ENCODE measurements around the gene RYR1.
"Not testable (repeated sequence)": the region's sequence is repeated elsewhere in the genome, so short reads cannot be mapped to it uniquely, and the experiment has no call there.

Gene RYR1

DNA sequence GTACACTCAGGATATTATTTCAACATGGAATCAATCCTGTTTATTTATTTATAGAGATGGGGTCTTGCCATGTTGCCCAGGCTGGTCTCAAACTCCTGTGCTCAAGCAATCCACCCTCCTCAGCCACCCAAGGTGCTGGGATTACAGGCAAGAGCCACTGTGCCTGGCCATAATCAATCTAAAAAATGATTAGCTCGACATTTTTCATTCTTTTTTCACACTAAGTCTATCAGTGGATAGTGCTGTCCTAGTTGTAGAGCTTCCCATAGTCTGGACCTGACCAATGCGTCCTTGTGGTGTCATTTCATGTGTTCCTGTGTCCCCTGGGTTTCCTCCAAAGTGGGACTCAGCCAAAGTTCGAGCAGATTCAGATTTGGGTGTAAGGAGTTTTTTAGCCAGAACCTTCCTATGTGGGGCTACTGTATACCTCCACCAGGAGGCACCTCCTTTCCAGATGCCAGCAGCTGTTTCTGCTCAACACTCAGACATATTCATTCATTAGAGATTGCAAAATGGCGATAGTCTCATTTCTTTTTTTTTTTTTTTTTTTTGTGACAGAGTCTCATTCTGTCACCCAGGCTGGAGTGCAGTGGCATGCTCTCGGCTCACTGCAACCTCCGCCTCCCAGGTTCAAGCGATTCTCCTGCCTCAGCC, 123.2 kb downstream of the RYR1 start:
- Histone ChIP-seq H3K27ac (ENCODE audit: low read depth, low read length) (no peak overlapping the region), H3K4me1 (ENCODE audit: control insufficient read depth, insufficient read depth, low read length) (no peaks in the 10 kb centered on the region)

GRCh38 chr19:38557205-38557799, 123.8 kb downstream of the RYR1 start:
- Histone ChIP-seq H3K4me3 (ENCODE audit: low read depth, low read length) (no peak overlapping the region), H3K36me3 (ENCODE audit: control insufficient read depth, insufficient read depth, low read length) (peaks cover 13% of the 10 kb centered on the region), H3K9me3 (ENCODE audit: control insufficient read depth, insufficient read depth, low read length) (no peaks in the 10 kb centered on the region), H3K4me1 (ENCODE audit: control insufficient read depth, insufficient read depth, low read length) (no peaks in the 10 kb centered on the region), H3K27me3 (ENCODE audit: control insufficient read depth, insufficient read depth, low read length) (no peaks in the 10 kb centered on the region), H3K9ac (ENCODE audit: low read depth, low read length) (no peak overlapping the region), H3K27ac (ENCODE audit: low read depth, low read length) (no peak overlapping the region)

More for the DNA sequence above, 123.2 kb downstream of the RYR1 start:
- Histone ChIP-seq H3K9ac (ENCODE audit: low read depth, low read length) (no peak overlapping the region), H3K36me3 (ENCODE audit: control insufficient read depth, insufficient read depth, low read length) (peaks cover 7% of the 10 kb centered on the region), H3K4me3 (ENCODE audit: low read depth, low read length) (no peak overlapping the region), H3K9me3 (ENCODE audit: control insufficient read depth, insufficient read depth, low read length) (no peaks in the 10 kb centered on the region), H3K27me3 (ENCODE audit: control insufficient read depth, insufficient read depth, low read length) (no peaks in the 10 kb centered on the region)

GRCh38 chr19:38558933-38559332, 125.4 kb downstream of the RYR1 start:
- not testable (repeated sequence) for H3K9ac ChIP-seq (ENCODE audit: low read depth, low read length)

GRCh38 chr19:38559428-38560401, 126.2 kb downstream of the RYR1 start:
- Histone ChIP-seq H3K27ac (ENCODE audit: low read depth, low read length) (no peak overlapping the region), H3K4me3 (ENCODE audit: low read depth, low read length) (no peak overlapping the region), H3K4me1 (ENCODE audit: control insufficient read depth, insufficient read depth, low read length) (no peaks in the 10 kb centered on the region), H3K9me3 (ENCODE audit: control insufficient read depth, insufficient read depth, low read length) (no peaks in the 10 kb centered on the region), H3K36me3 (ENCODE audit: control insufficient read depth, insufficient read depth, low read length) (peaks cover 10% of the 10 kb centered on the region), H3K9ac (ENCODE audit: low read depth, low read length) (no peak overlapping the region), H3K27me3 (ENCODE audit: control insufficient read depth, insufficient read depth, low read length) (peaks cover 6% of the 10 kb centered on the region)

More at GRCh38 chr19:38558933-38559332, 125.4 kb downstream of the RYR1 start:
- H3K4me3 ChIP-seq (ENCODE audit: low read depth, low read length); H3K27ac ChIP-seq (ENCODE audit: low read depth, low read length); H3K27me3 ChIP-seq (ENCODE audit: control insufficient read depth, insufficient read depth, low read length); H3K4me1 ChIP-seq (ENCODE audit: control insufficient read depth, insufficient read depth, low read length); H3K9me3 ChIP-seq (ENCODE audit: control insufficient read depth, insufficient read depth, low read length): not testable (repeated sequence)
- H3K36me3 ChIP-seq (ENCODE audit: control insufficient read depth, insufficient read depth, low read length): peaks cover 11% of the 10 kb centered on the region

DNA sequence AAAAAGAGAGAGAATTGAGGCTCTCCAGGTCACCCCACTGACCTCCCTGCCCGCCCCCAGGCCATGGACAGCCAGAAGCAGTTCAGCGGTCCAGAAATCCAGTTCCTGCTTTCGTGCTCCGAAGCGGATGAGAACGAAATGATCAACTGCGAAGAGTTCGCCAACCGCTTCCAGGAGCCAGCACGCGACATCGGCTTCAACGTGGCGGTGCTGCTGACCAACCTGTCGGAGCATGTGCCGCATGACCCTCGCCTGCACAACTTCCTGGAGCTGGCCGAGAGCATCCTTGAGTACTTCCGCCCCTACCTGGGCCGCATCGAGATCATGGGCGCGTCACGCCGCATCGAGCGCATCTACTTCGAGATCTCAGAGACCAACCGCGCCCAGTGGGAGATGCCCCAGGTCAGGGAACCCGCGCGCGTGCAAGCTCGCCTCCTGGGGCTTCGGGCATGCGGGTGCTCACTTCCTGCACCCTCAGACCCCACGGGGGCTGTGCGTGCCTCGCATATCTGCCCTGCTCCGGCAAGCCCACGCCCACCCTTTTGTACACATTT, 127.6 kb downstream of the RYR1 start:
- Histone ChIP-seq H3K4me3 (ENCODE audit: low read depth, low read length) (no peak overlapping the region), H3K9me3 (ENCODE audit: control insufficient read depth, insufficient read depth, low read length) (no peaks in the 10 kb centered on the region), H3K27me3 (ENCODE audit: control insufficient read depth, insufficient read depth, low read length) (peaks cover 17% of the 10 kb centered on the region), H3K9ac (ENCODE audit: low read depth, low read length) (no peak overlapping the region), H3K4me1 (ENCODE audit: control insufficient read depth, insufficient read depth, low read length) (no peaks in the 10 kb centered on the region), H3K27ac (ENCODE audit: low read depth, low read length) (no peak overlapping the region), H3K36me3 (ENCODE audit: control insufficient read depth, insufficient read depth, low read length) (peaks cover 10% of the 10 kb centered on the region; the same call in 1 of the 2 replicates)

GRCh38 chr19:38561658-38562057, 128.2 kb downstream of the RYR1 start:
- Histone ChIP-seq H3K4me1 (ENCODE audit: control insufficient read depth, insufficient read depth, low read length) (no peaks in the 10 kb centered on the region), H3K4me3 (ENCODE audit: low read depth, low read length) (no peak overlapping the region), H3K36me3 (ENCODE audit: control insufficient read depth, insufficient read depth, low read length) (peaks cover 10% of the 10 kb centered on the region; the same call in 1 of the 2 replicates), H3K9ac (ENCODE audit: low read depth, low read length) (no peak overlapping the region), H3K9me3 (ENCODE audit: control insufficient read depth, insufficient read depth, low read length) (no peaks in the 10 kb centered on the region), H3K27me3 (ENCODE audit: control insufficient read depth, insufficient read depth, low read length) (peaks cover 17% of the 10 kb centered on the region), H3K27ac (ENCODE audit: low read depth, low read length) (no peak overlapping the region)

GRCh38 chr19:38562096-38562495, 128.6 kb downstream of the RYR1 start:
- Histone ChIP-seq H3K4me3 (ENCODE audit: low read depth, low read length) (no peak overlapping the region), H3K4me1 (ENCODE audit: control insufficient read depth, insufficient read depth, low read length) (no peaks in the 10 kb centered on the region), H3K9me3 (ENCODE audit: control insufficient read depth, insufficient read depth, low read length) (no peaks in the 10 kb centered on the region), H3K27me3 (ENCODE audit: control insufficient read depth, insufficient read depth, low read length) (peaks cover 17% of the 10 kb centered on the region), H3K36me3 (ENCODE audit: control insufficient read depth, insufficient read depth, low read length) (peaks cover 10% of the 10 kb centered on the region; the same call in 1 of the 2 replicates), H3K27ac (ENCODE audit: low read depth, low read length) (no peak overlapping the region), H3K9ac (ENCODE audit: low read depth, low read length) (no peak overlapping the region)

GRCh38 chr19:38563475-38563874, 130.0 kb downstream of the RYR1 start:
- Histone ChIP-seq H3K4me3 (ENCODE audit: low read depth, low read length) (no peak overlapping the region), H3K9ac (ENCODE audit: low read depth, low read length) (no peak overlapping the region), H3K9me3 (ENCODE audit: control insufficient read depth, insufficient read depth, low read length) (no peaks in the 10 kb centered on the region), H3K4me1 (ENCODE audit: control insufficient read depth, insufficient read depth, low read length) (no peaks in the 10 kb centered on the region), H3K27ac (ENCODE audit: low read depth, low read length) (no peak overlapping the region), H3K36me3 (ENCODE audit: control insufficient read depth, insufficient read depth, low read length) (peaks cover 10% of the 10 kb centered on the region; the same call in 1 of the 2 replicates), H3K27me3 (ENCODE audit: control insufficient read depth, insufficient read depth, low read length) (peaks cover 17% of the 10 kb centered on the region)

DNA sequence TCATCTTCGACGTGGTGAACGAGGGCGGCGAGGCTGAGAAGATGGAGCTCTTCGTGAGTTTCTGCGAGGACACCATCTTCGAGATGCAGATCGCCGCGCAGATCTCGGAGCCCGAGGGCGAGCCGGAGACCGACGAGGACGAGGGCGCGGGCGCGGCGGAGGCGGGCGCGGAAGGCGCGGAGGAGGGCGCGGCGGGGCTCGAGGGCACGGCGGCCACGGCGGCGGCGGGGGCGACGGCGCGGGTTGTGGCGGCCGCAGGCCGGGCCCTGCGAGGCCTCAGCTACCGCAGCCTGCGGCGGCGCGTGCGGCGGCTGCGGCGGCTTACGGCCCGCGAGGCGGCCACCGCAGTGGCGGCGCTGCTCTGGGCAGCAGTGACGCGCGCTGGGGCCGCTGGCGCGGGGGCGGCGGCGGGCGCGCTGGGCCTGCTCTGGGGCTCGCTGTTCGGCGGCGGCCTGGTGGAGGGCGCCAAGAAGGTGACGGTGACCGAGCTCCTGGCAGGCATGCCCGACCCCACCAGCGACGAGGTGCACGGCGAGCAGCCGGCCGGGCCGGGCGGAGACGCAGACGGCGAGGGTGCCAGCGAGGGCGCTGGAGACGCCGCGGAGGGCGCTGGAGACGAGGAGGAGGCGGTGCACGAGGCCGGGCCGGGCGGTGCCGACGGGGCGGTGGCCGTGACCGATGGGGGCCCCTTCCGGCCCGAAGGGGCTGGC, 131.6 kb downstream of the RYR1 start:
- peak overlapping the region; percentile 34; the same call in 1 of the 2 replicates for H3K4me3 ChIP-seq (ENCODE audit: low read depth, low read length)

DNA sequence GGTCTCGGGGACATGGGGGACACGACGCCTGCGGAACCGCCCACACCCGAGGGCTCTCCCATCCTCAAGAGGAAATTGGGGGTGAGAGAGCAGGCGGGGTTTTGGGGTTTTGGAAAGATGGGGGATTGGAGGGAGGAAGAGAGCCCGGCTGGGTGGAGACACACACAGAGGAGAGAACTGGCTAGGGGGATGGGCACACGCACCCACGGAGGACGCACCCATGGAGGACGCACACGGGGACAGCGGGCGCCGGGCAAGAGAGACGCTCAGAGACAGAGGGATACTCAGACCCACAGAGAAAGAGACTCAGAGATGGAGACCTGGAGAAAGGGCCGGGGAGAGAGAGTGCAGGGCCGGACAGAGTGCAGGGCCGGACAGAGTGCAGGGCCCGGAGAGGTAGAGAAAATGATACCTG, 132.2 kb downstream of the RYR1 start:
- Histone ChIP-seq H3K27me3 (ENCODE audit: control insufficient read depth, insufficient read depth, low read length) (peaks cover 17% of the 10 kb centered on the region), H3K27ac (ENCODE audit: low read depth, low read length) (no peak overlapping the region), H3K4me1 (ENCODE audit: control insufficient read depth, insufficient read depth, low read length) (no peaks in the 10 kb centered on the region), H3K4me3 (ENCODE audit: low read depth, low read length) (peak overlapping the region; percentile 17; the same call in 1 of the 2 replicates), H3K9me3 (ENCODE audit: control insufficient read depth, insufficient read depth, low read length) (no peaks in the 10 kb centered on the region), H3K36me3 (ENCODE audit: control insufficient read depth, insufficient read depth, low read length) (peaks cover 10% of the 10 kb centered on the region; the same call in 1 of the 2 replicates), H3K9ac (ENCODE audit: low read depth, low read length) (no peak overlapping the region)

More for the DNA sequence above, 131.6 kb downstream of the RYR1 start:
- no peak overlapping the region for H3K27ac ChIP-seq (ENCODE audit: low read depth, low read length)
- no peaks in the 10 kb centered on the region for H3K4me1 ChIP-seq (ENCODE audit: control insufficient read depth, insufficient read depth, low read length)
- H3K27me3 ChIP-seq (ENCODE audit: control insufficient read depth, insufficient read depth, low read length): peaks cover 17% of the 10 kb centered on the region
- no peaks in the 10 kb centered on the region for H3K9me3 ChIP-seq (ENCODE audit: control insufficient read depth, insufficient read depth, low read length)
- no peak overlapping the region for H3K9ac ChIP-seq (ENCODE audit: low read depth, low read length)
- peaks cover 10% of the 10 kb centered on the region; the same call in 1 of the 2 replicates for H3K36me3 ChIP-seq (ENCODE audit: control insufficient read depth, insufficient read depth, low read length)
